ENCODE data around the gene IQSEC1.

The IQSEC1 gene

DNA sequence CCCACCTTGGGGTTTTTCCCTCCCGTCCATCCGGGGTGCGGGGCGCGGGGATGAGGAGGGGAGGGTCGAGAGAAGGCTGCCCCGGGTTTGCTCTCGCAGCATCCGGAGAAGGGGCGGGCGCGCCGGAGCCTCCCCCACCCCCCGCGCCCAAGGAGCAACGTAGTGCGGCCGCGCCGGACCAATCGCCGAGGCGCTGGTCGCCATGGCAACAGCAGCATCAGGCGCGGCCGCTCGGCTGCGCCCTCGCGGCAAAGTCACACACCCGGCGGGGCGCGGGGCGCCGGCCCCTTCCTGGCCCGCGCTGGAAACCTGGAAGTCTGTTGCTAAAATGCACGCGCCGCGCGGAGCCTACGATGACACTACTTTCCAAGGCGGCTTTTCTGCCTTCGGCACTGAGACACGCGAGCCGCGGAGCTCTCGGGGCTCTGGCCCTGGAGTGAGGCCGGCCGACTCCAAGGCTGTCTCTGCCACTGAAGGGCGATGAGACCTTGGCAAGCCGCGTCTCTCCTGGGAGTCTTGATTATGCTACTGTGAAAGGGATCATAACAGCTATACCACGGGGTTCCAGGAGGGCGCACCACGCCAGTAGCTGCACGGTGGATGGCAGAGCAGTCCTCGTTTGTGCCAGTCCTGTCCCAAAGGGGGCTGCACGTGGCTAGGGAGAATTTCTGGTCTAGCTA is at the start of gene IQSEC1:
Gene IQSEC1, minus strand, starts transcription at position 104 of the 680 bp plus-strand sequence. CDS start 415 bp downstream, outside the sequence.
- peak; percentile 20 to 54 for DNase-seq

DNA sequence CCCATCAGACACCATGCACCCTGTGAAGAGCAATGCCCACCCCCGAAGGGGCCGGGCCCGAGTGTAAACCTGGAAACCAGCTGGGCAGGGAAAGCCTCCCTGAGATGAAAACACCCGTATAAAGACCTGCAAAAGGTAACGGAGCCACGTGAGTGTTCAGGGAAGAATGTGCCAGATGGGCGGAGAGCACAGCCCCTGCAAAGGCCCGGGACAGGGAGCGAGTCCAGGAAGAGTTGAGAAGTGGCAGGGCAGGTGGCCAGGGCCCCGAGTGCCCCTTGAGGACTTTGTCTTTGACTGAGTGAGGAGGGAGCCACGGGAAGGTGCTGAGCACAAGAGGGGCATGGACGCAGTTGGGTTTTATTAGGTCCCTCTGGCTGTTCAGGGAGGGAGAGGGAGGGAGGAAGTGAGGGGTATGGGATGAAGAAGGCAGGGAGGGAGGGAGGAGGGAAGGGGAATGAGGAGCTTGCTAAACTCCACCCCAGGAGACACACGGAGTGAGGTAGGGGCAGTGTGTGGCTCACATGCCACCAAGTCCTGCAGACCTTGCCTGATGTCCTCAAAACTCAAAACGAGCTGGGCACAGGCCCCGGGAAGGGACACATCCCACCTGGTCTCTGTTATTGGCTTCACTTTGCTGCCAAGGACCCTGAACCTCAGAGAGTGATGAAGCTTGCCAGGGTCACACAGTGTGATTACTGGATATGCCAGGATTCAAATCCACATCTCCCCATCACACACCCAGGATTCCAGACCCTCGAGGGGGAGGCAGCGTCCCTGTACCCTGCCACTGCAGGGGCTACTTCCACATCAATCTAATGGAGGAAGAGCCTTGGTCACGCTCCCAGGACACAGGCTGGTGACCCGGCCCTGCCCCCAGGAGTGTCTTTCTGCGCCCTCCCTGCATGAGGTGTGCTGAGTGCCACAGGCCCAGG is 49.1 kb upstream of the IQSEC1 start:
- DNase-seq = no peak

DNA sequence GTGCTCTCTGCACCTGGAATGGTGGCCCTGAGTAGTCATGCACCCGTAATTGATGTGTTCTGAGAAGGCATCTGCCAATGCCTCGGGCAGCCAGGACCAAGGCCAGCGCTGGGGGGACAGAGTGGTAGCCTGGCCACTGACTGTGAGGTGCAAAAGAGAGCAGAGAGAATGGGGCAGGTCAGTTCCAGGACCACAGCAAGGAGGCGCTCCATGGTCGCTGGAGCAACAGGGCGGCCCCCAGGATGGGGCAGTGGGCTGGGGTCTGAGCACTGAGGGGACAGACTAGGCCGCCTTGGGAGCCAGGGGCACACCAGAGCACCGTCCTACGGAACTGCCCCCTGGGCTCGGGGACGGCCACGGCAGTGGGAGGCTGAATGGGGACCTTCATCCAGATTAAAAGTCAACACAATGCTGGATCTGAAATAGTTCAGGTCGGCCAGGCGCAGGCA is 48.3 kb upstream of the IQSEC1 start:
- no peak for DNase-seq

DNA sequence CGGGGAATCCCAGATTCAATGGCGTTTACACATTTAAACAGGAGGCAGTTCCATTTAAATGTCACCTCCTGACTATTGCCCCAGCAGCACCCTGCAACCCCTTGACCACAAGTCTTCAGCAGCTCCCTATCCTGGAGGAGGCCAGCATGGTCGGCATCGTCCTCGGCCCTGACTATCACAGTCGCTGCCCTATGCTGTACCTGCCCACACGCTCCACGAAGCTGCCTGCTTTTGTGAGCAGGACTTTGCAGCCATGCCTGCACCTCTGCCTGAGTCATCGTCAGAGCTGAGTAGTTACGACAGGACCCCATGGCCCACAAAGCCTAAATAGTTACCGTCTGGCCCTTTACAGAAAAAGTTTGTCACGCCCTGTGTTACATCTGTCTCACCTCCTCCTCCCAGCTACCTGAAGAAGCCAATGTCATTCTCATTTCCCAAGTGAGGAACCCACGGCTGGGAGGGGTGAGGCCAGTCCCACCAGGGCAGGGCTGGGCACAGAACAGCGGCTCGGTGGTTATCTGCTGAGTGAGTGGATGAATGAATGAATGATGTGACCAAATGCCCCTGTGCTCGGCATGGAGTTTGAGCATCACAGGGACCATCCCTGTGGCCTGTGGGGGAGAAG is 47.8 kb upstream of the IQSEC1 start:
- DNase-seq = no peak

GRCh38 chr3:13120289-13120927 is 47.2 kb upstream of the IQSEC1 start:
- no peak for DNase-seq

- DNase-seq = no peak
These were observed 46.4 kb upstream of the IQSEC1 start for GRCh38 chr3:13119471-13120220.

DNA sequence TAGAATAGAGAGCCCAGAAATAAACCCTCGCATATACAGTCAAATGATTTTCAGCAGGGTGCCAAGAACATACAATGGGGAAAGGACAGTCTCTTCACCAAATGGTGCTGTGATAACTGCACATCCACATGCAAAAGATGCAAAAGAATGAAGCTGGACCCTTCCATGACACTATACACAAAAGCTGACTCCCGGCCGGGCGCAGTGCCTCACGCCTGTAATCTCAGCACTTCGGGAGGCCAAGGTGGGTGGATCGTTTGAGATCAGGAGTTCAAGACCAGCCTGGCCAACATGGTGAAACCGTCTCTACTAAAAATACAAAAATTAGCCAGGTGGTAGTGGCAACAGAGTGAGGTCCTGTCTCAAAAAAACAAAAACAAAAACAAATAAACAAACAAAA is 43.2 kb upstream of the IQSEC1 start:
- no peak for DNase-seq

GRCh38 chr3:13115991-13116390 is 42.8 kb upstream of the IQSEC1 start:
- DNase-seq = no peak

DNA sequence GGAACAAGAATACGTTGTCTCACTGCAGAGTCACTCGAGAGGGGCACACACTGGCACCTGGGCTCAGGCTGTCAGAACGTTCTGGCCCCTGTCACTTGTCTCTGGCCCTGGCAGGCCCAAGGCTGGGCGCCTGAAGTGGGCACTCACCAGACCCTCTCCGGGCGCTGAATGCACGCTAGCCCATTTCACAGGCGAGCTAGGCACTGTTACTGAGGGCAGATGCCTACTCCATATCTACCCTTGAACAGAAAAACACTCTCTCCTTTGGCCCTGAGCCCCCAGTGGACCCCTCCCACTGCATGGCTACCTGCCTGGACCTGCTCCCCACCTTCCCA is 42.3 kb upstream of the IQSEC1 start:
- DNase-seq = no peak

- no peak for DNase-seq
These were observed 41.8 kb upstream of the IQSEC1 start for GRCh38 chr3:13114811-13115575.

GRCh38 chr3:13113346-13114330 is 40.4 kb upstream of the IQSEC1 start:
- DNase-seq = no peak

GRCh38 chr3:13112521-13113345 is 39.5 kb upstream of the IQSEC1 start:
- DNase-seq = no peak

- DNase-seq = no peak
These were observed 38.8 kb upstream of the IQSEC1 start for GRCh38 chr3:13111873-13112520.

DNA sequence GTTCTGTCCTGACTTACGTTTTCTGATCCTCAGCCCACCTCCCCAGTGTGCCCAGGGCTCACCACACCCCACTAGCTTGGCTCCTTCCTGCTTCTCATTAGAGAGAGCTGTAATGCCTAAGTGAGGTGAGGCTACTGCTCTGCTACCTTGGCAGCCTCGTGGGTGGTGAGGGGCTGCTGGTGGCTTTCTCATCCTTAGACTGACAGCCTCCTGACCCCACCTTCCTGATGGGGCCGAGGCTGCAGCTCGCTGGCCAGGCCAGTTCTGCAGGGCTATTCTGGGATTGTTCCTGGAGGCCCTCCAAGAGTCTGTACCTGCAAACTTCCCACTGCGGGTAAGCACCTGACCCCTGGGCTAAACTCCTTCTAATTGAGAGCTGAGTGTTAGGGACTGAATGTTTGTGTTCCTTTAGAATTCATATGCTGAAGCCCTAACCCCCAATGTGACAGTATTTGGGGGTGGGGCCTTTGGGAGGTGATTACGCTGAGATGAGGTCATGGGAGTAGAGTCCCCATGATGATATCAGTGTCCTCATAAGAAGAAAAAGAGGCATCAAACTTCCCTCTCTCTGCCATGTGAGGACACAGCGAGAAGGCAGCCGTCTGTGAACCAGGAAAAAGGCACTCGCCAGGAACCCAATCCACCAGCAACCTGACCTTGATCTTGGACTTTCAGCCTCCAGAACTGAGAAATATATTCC is 38.1 kb upstream of the IQSEC1 start:
- no peak for DNase-seq

DNA sequence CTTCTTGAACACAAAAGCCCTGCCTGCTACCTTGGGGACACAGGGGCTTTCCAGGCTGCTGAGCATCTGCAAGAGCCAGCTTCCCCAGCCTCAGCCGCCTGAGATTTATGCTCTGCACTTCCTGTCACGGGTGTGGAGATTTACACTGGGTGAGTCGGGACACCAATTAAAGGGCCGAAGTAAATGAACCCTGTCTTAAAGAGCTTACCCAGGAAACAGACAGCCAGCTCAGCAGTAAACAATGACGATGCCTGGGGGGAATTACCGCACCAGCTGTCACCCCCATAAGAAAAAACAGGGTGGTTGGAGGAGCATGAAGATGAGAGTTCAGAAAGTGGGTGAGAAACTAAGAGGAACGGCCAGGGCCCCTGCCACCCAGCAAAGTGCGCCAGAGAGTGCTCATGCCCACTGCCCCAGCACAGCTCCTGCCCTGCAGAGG is 37.5 kb upstream of the IQSEC1 start:
- no peak for DNase-seq

GRCh38 chr3:13109516-13109915 is 36.3 kb upstream of the IQSEC1 start:
- DNase-seq = no peak

DNA sequence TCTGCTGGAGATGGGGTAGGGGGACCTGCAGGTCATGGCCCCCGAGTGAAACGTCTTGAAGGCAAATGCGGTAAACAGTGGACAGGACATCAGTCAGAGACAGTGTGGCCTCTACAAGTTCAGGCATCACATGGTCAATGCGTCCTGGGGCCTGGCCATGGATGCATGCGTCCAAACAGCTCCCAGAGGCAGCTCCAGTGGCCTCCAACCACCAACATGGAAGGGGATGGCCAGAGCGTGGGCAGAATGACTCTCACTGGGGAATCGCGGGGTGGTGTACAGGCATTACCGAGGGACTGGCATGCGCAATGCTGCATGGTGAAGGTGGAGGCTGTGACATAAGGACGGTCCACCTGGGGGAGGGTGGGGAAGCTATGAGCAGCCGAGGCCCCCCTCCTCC is 35.6 kb upstream of the IQSEC1 start:
- no peak for DNase-seq

DNA sequence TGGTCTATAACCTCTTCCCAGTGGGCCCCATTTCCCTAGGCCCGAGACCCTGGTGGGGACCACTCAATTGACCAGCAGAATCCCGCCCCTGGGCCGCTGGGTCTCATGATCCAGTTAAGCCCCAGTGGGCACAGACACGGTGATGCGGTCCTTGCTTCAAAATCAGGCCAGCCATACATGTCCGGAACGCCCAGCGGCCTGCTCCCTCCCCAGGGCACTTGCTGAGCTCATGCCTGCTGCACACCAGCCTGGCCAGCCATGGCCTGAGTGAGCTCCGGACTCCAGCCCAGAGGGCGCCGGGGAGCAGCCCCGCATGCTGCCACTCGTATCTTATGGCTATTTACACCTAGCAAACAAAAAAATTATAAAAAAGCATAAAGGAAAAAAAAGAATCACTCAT is 34.4 kb upstream of the IQSEC1 start:
- DNase-seq = no peak
